ENCODE results near the gene POLR3K. TPM values are rescaled to one million over a fixed set of nuclear protein-coding genes. Genes with fewer than 3 reads are reported as not detected.
A peak's percentile ranks its signal among the peaks of the same experiment; 100 is the strongest.

POLR3K gene
- polyA plus RNA-seq, 3 donors from 2014 or later = 26.9 to 40.7 (median 34.6) TPM

GRCh38 chr16:65745-66144, 12.3 kb upstream of the POLR3K start:
- H3K4me1 Mint-ChIP-seq = peaks cover 0 to 3% of the 10 kb centered on the region in 2 donors
- H3K36me3 Mint-ChIP-seq = no peaks in the 10 kb centered on the region
- H3K27ac Mint-ChIP-seq = no peak overlapping the region
- DNase-seq = peak; percentile 78 to 81 (median 78)
- peaks cover 2 to 6% (median 5%) of the 10 kb centered on the region in 3 donors for H3K27me3 Mint-ChIP-seq (ENCODE audit: low read depth in 3 of 3)
- H3K9me3 Mint-ChIP-seq = no peaks in the 10 kb centered on the region
- no peak overlapping the region for H3K4me3 Mint-ChIP-seq

- no peaks in the 10 kb centered on the region for H3K36me3 Mint-ChIP-seq
- H3K27me3 Mint-ChIP-seq (ENCODE audit: low read depth in 3 of 3) = peaks cover 0 to 4% (median 3%) of the 10 kb centered on the region in 3 donors
- H3K4me3 Mint-ChIP-seq = no peak overlapping the region
- DNase-seq = no peak
- H3K27ac Mint-ChIP-seq = no peak overlapping the region
- H3K4me1 Mint-ChIP-seq = peaks cover 0 to 3% of the 10 kb centered on the region in 2 donors
- H3K9me3 Mint-ChIP-seq = no peaks in the 10 kb centered on the region
Observed at GRCh38 chr16:64914-65255, 11.5 kb upstream of the POLR3K start.

- peaks cover 0 to 3% (median 2%) of the 10 kb centered on the region in 3 donors for H3K27me3 Mint-ChIP-seq (ENCODE audit: low read depth in 3 of 3)
Observed at GRCh38 chr16:63998-64913, 10.8 kb upstream of the POLR3K start.

GRCh38 chr16:63466-63865, 10.1 kb upstream of the POLR3K start:
- Mint-ChIP-seq H3K36me3 (no peaks in the 10 kb centered on the region), H3K4me1 (peaks cover 0 to 3% of the 10 kb centered on the region in 2 donors), H3K9me3 (no peaks in the 10 kb centered on the region), H3K27me3 (ENCODE audit: low read depth in 3 of 3) (peaks cover 0 to 3% (median 2%) of the 10 kb centered on the region in 3 donors), H3K4me3 (no peak overlapping the region), H3K27ac (no peak overlapping the region)
- DNase-seq = no peak

More at GRCh38 chr16:63998-64913, 10.8 kb upstream of the POLR3K start:
- DNase-seq = no peak
- Mint-ChIP-seq H3K4me3 (no peak overlapping the region), H3K36me3 (no peaks in the 10 kb centered on the region), H3K9me3 (no peaks in the 10 kb centered on the region), H3K27ac (no peak overlapping the region), H3K4me1 (peaks cover 0 to 3% of the 10 kb centered on the region in 2 donors)

GRCh38 chr16:62968-63391, 9.6 kb upstream of the POLR3K start:
- Mint-ChIP-seq H3K9me3 (no peaks in the 10 kb centered on the region), H3K27ac (no peak overlapping the region), H3K4me1 (peaks cover 0 to 3% of the 10 kb centered on the region in 2 donors), H3K36me3 (no peaks in the 10 kb centered on the region), H3K4me3 (no peak overlapping the region), H3K27me3 (ENCODE audit: low read depth in 3 of 3) (peaks cover 0 to 3% (median 2%) of the 10 kb centered on the region in 3 donors)
- DNase-seq = no peak

GRCh38 chr16:62283-62967, 9.0 kb upstream of the POLR3K start:
- DNase-seq = no peak
- Mint-ChIP-seq H3K36me3 (no peaks in the 10 kb centered on the region), H3K27me3 (ENCODE audit: low read depth in 3 of 3) (peaks cover 0 to 3% (median 2%) of the 10 kb centered on the region in 3 donors), H3K9me3 (no peaks in the 10 kb centered on the region), H3K4me3 (no peak overlapping the region), H3K27ac (no peak overlapping the region), H3K4me1 (peaks cover 0 to 3% of the 10 kb centered on the region in 2 donors)

- Mint-ChIP-seq H3K27ac (no peak overlapping the region), H3K27me3 (ENCODE audit: low read depth in 3 of 3) (peaks cover 0 to 3% (median 0%) of the 10 kb centered on the region in 3 donors), H3K36me3 (no peaks in the 10 kb centered on the region), H3K4me3 (no peak overlapping the region), H3K9me3 (no peaks in the 10 kb centered on the region), H3K4me1 (peaks cover 0 to 3% of the 10 kb centered on the region in 2 donors)
- DNase-seq = no peak
Observed at GRCh38 chr16:61879-62281, 8.5 kb upstream of the POLR3K start.

- Mint-ChIP-seq H3K4me3 (no peak overlapping the region), H3K27ac (no peak overlapping the region), H3K4me1 (peaks cover 0 to 3% of the 10 kb centered on the region in 2 donors), H3K27me3 (ENCODE audit: low read depth in 3 of 3) (peaks cover 0 to 3% (median 0%) of the 10 kb centered on the region in 3 donors), H3K36me3 (no peaks in the 10 kb centered on the region), H3K9me3 (no peaks in the 10 kb centered on the region)
- no peak for DNase-seq
Observed at GRCh38 chr16:60929-61878, 7.8 kb upstream of the POLR3K start.

GRCh38 chr16:60166-60565, 6.8 kb upstream of the POLR3K start:
- Mint-ChIP-seq H3K4me1 (peaks cover 0 to 3% of the 10 kb centered on the region in 2 donors), H3K36me3 (no peaks in the 10 kb centered on the region), H3K4me3 (no peak overlapping the region), H3K27me3 (ENCODE audit: low read depth in 3 of 3) (peaks cover 0 to 1% (median 0%) of the 10 kb centered on the region in 3 donors), H3K27ac (no peak overlapping the region), H3K9me3 (no peaks in the 10 kb centered on the region)
- no peak for DNase-seq

- H3K9me3 Mint-ChIP-seq = no peaks in the 10 kb centered on the region
- H3K27me3 Mint-ChIP-seq (ENCODE audit: low read depth in 3 of 3) = peaks cover 0 to 2% (median 0%) of the 10 kb centered on the region in 3 donors
- H3K36me3 Mint-ChIP-seq = no peaks in the 10 kb centered on the region
- no peak overlapping the region for H3K4me3 Mint-ChIP-seq
- H3K4me1 Mint-ChIP-seq = peaks cover 1 to 7% of the 10 kb centered on the region in 2 donors
- no peak overlapping the region for H3K27ac Mint-ChIP-seq
- no peak for DNase-seq
Observed at GRCh38 chr16:59440-60059, 6.1 kb upstream of the POLR3K start.

- Mint-ChIP-seq H3K4me1 (peaks cover 5 to 13% of the 10 kb centered on the region in 2 donors), H3K27me3 (ENCODE audit: low read depth in 3 of 3) (peaks cover 0 to 3% (median 0%) of the 10 kb centered on the region in 3 donors), H3K36me3 (no peaks in the 10 kb centered on the region), H3K27ac (no peak overlapping the region), H3K4me3 (no peak overlapping the region), H3K9me3 (no peaks in the 10 kb centered on the region)
- no peak for DNase-seq
Observed at GRCh38 chr16:58491-59439, 5.4 kb upstream of the POLR3K start.

GRCh38 chr16:57711-58110, 4.3 kb upstream of the POLR3K start:
- Mint-ChIP-seq H3K27me3 (ENCODE audit: low read depth in 3 of 3) (peaks cover 3 to 12% (median 6%) of the 10 kb centered on the region in 3 donors), H3K27ac (no peak overlapping the region), H3K4me1 (peaks cover 14 to 23% of the 10 kb centered on the region in 2 donors), H3K36me3 (no peaks in the 10 kb centered on the region), H3K4me3 (no peak overlapping the region), H3K9me3 (no peaks in the 10 kb centered on the region)
- no peak for DNase-seq

All from immature natural killer cell (primary cell).